SH-SY5Y (cell line): Measurements from ENCODE around the gene NUP93.

Experiments
- GATA2 ChIP-seq: IDR thresholded peaks from 2 replicates; pipeline ENCODE4 v1.6.1; 2011; ENCODE audit warnings: mild to moderate bottlenecking, low read depth, low read length
- GATA3 ChIP-seq: IDR thresholded peaks from 2 replicates; pipeline ENCODE4 v1.6.1; 2011; ENCODE audit warnings: low read depth, mild to moderate bottlenecking, low read length, moderate library complexity

DNA sequence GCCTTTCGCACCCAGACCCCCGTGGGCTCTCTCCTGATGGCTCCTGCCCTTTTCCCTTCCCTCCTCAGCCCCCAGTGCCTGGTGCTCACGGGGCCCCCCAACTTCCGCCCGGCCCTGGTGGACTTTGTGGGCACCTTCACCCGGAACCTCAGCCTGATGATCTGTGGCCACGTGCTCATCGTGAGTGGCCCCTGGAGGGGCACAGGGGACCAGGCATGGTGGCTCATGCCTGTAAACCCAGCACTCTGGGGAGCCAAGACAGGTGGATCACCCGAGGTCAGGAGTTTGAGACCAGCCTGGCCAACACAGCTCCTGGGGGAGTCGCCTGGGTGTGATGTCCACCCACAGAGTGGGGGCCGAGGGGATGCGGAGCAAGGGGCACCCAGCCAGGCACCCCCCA, 156.4 kb downstream of the NUP93 start:
- TF ChIP-seq GATA2 = no peak
- TF ChIP-seq GATA3 = no peak
